H1 (cell line): ENCODE data around the gene ALDH4A1. TPM values are rescaled to one million over a fixed set of nuclear protein-coding genes. Genes with fewer than 3 reads are reported as not detected.

ENCODE experiments used
- RBBP5 ChIP-seq: IDR thresholded peaks from 2 replicates; pipeline ENCODE4 v1.7.1; 2012; ENCODE audit warnings: low read depth, mild to moderate bottlenecking, inconsistent platforms, low read length, moderate library complexity, borderline replicate concordance
- polyA plus RNA-seq, 7 experiments: library from polyadenylated mRNA; depleted of rRNA in 3 of 7; stranded (reverse) in 5 of 7; unstranded in 2 of 7; fragments of >200 nt in 5 of 7; fragments of 200-250 nt in 2 of 7; gene quantifications; 1 replicate in 5 of 7; 2 replicates in 1 of 7; 4 replicates in 1 of 7; pipeline versions ENCODE4 v1.2.1 to v1.2.3, GENCODE V29; 2011 to 2013; ENCODE audit warnings: missing spikeins in 2 of 7, mixed read lengths in 2 of 7
- total RNA-seq: library from RNA; stranded (reverse); fragmentation: NEBNext Ultra II Directional; extraction: Animal tissue kit (Norgen Biotek cat#: 25700); gene quantifications from 2 replicates; pipeline ENCODE4 v1.2.1, GENCODE V29; 2021

The ALDH4A1 gene
- total and polyA plus RNA-seq, 2 of the 8 experiments (the other 6 are each of a cell fraction or from before 2014, with no cell fraction given), result 30.3 to 35.9 TPM

DNA sequence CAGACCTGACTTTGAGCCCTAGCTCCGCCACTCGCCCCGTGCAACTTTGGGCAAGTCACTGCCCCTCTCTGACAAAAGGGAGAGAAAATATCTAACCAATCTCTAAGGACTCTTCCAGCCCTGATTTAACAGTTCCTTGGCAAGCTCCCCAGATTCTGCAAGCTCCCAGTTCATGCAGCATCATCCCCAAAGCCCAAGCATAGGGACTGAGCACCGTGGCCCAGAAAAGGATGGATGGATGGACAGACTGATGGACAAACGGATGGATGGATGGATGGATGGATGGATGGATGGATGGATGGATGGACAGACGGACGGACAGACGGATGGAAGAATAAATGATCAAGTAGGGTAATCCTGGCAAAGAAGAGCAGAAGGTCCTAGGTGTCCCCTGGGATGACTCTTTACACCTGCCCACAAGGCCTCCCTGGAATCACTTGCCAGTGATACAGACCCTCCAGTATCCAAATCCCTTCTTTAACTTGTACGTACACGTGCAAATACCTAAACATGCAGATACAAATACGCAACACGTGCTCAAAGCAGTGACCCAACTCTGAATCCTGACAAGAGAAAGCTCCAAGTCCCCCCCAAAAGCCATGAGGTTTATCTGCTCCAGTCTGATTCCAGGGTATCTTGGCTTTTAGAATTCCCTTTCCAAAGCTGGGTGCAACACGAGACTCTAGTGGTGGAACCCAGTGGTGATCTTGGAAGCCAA, 38.1 kb upstream of the ALDH4A1 start (continued):
- no peak for TF ChIP-seq RBBP5
